GM12891 (cell line): Measurements from ENCODE around the gene LCP2.

Source experiments
- POLR2A ChIP-seq: IDR thresholded peaks from 2 replicates; pipeline ENCODE4 v1.6.1; 2011; ENCODE audit warnings: low read depth, low read length, control low read depth
- TAF1 ChIP-seq: IDR thresholded peaks from 2 replicates; pipeline ENCODE4 v1.6.1; 2011; ENCODE audit warnings: low read depth, low read length, control low read depth

GRCh38 chr5:170211575-170212334 is 85.8 kb downstream of the LCP2 start:
- TF ChIP-seq TAF1 = no peak
- TF ChIP-seq POLR2A = no peak
